Kasumi-1 (cell line): ENCODE data around the gene ZNF391.
"Not testable (repeated sequence)": the region's sequence is repeated elsewhere in the genome, so short reads cannot be mapped to it uniquely, and the experiment has no call there.

Source experiments
- DNase-seq, 2 experiments: peaks; one replicate each; lab custom pipeline; 2025; lab: John Stamatoyannopoulos, UW

Gene ZNF391

DNA sequence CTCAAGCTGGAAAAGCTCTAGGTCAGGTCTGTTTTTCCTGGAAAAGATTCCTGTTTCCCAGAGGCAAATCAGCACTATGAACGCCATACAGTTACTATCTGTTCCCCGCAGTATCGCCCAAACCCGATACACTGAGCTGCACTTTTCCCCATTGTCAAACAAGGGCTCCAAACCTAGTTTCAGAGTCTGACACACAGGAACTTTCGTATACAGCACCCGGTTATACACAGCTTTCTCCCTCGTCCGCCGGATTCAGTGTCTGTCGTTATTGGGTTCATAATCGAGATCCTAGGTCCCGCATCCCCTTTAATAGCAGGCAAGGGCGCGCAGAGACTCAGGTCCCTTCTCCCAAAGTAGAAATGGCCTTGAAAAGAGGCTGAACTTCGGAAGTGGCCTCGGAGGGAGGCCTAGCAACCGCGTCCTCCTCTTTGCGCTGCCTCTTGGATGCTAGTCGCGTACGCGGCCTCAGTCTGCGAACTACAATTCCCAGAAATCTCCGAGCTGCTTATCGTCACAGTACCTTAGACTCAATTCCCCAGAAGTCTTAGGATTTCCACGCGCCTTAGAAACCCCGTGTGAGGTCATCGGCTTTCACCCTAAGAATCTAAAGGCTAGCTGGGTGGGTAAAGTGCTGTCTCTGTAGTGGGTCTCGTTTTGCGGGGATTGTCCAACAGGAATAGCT lies 34.2 kb downstream of the ZNF391 start:
- DNase-seq, result no peak

DNA sequence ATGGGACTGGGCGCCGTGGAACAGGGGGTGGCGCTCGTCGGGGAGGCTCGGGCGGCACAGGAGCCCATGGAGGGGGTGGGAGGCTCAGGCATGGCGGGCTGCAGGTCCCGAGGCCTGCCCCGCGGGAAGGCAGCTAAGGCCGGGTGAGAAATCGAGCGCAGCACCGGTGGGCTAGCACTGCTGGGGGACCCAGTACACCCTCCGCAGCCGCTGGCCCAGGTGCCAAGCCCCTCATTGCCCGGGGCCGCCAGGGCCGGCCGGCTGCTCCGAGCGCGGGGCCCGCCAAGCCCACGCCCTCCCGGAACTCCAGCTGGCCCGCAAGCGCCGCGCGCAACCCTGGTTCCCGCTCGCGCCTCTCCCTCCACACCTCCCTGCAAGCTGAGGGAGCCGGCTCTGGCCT lies 36.3 kb downstream of the ZNF391 start:
- DNase-seq, result not testable (repeated sequence)

DNA sequence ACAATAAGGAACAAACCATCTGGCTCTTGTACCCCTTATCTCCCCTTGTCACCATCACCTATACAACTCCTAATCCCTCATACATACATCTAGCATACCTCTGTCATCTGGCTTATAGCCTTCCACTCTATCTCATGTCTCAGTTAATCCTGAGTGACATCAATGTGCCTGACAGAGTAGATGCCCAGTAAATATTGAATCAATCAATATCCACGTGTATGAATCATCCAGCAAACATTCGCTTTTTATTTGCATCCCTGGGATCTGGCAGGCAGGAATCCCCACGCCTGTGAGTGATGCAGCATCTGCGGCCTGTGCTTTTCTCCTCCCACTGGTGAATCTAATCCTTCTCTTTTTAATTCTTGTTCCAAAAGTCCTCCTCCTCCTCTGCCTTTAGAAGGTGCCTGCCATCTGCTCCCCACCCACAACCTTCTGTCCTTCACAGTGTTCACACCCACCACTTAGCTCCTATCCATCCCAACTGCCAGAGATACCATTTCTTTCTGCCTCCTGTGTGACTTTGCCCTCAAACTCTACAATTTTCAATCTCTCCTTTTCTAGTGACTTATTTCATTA lies 37.6 kb downstream of the ZNF391 start:
- DNase-seq, result no peak

DNA sequence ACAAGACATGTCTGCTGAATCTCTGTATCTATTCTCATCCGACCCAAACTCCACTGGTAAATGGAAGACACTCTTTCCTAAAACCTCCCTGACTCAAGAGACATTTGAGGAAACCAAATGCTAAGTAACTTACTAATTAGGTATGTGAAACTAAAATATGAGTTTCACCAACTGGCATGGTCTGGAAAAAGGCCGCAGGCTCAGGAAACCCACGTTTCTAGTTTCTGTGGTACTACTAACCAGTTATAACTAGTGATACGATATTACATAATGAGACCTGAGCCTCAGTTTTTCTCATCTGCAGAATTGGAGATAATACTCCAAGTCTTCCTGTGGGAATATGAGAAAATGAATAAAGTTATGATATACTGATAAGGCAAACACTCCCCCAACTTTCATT lies 39.9 kb downstream of the ZNF391 start:
- no peak for DNase-seq

DNA sequence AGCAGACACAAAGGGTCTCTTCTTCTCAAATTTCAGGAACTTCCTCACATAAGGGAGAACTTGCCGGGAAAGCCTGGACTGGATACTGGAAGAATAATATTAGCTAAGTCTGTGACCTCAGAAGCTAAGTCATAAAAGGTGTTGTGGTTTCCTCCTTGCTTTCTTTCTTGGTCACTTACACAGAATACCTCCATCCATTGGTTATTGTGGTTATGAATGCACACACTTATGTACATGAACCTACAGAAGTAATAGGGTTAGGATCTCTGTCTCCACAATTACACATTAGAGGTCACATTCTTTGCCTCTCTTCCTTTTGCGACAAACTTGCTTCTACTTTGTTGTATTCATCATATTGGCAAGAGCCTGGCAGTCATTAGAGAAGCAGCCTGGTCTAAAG lies 40.4 kb downstream of the ZNF391 start:
- no peak for DNase-seq

DNA sequence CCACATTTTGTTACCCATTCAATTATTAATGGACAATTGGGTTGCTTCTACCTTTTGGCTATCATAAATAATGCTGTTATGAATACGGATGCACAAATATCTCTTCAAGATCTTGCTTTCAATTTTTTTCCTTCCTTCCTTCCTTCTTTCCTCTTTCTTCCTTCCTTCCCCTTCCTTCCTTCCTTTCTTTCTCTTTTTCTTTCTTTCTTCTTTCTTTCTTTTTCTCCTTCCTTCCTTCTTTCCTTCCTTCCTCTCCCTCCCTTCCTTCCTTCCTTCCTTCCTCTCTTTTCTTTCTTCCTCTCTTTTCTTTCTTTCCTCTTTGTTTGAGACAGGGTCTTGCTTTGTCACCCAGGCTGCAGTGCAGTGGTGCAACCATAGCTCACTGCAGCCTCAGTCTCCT lies 45.2 kb downstream of the ZNF391 start:
- no peak for DNase-seq

DNA sequence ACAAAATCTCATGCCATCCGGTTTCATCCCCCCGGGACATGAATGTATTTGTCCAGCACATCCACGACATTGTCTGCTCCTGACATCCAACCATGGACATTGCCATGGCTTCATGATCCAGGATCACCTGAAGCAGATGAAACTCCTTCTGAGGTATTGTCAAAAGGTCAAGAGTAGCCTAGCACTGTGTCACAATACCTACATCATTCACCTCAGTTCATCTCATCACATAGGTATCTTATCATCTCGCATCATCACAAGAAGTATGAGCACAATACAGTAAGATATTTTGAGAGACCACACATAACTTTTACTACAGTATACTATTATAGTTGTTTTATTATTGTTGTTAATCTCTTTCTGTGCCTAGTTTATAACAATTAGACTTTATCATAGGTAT lies 50.8 kb downstream of the ZNF391 start:
- no peak for DNase-seq

DNA sequence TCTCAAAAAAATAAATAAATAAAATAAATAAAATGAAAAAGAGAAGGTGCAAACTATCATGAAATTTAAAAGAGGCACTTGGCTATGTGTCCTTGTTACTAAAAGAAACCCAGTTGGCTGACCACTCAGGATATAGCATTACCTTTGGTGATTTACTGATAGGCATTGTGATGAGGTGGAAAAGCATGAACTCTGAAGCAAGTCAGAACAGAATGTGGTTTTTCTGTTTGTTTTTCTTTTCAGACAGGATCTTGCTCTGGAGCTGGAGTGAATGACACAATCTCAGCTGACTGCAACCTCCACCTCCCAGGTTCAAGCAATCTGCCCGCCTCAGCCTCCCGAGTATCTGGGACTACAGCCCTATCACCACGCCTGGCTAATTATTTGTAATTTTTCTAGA lies 52.4 kb downstream of the ZNF391 start:
- DNase-seq, result no peak

DNA sequence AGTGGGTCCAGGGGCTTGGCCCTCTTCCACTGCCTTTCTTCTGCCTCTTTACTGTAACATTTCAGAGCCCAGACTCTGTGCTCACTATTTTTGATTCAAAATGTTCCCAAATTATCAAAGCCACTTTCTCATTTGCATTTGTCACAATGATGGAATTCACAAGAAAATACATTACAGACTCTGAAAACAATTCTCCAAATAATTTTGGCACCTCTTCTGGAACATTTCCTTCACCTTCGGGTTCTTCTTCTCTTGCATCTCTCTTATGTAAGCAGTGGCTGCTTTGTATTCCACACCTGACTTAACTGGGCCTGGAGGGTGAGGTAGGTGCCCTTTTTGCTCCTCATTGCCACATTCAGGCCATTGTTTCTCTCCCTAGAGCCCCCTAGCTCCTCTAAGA lies 54.4 kb downstream of the ZNF391 start:
- no peak for DNase-seq

DNA sequence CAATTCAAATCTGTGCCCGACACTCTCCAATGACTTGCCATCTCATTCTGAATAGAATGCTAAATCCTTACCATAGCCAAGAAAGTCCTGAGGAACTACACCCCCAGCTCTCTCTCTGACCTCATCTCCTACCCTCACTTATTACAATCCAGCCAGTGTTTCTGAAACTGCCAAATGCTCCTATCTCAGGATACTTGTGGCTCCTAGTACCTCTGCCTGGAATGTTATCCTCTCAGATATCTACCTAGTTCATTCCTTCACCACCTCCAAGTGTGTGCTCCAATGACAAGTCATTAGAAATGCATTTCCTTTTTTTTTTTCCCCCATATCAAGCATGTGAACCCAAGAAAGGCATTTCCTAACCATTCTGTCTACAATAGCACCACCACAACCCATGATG lies 59.9 kb downstream of the ZNF391 start:
- DNase-seq, result no peak

DNA sequence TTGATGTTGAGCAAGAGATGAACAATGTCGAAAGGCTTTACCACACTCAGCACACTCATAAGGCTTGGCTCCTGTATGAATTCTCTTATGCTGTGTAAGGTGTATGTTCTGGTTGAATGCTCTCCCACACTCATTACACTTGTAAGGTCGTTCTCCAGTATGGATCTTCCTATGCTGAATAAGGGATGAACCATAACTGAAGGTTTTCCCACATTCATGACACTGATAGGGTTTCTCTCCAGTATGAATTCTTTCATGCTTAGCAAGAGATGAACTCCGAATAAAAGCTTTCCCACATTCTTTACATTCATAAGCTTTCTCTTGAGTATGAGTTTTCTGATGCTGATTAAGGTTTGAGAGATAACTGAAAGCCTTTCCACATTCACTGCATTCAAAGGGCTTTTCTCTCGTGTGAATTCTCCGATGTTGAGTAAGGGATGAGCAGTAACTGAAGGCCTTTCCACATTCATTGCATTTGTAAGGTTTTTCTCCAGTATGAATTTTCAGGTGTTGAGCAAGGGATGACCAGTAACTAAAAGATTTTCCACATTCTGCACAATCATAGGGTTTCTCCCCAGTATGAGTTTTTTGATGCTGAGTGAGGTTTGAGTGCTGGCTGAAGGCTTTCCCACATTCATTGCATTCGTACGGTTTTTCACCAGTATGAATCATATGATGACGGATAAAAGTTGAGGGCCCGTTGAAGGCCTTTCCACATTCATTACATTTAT lies 63.3 kb downstream of the ZNF391 start:
- no peak for DNase-seq

DNA sequence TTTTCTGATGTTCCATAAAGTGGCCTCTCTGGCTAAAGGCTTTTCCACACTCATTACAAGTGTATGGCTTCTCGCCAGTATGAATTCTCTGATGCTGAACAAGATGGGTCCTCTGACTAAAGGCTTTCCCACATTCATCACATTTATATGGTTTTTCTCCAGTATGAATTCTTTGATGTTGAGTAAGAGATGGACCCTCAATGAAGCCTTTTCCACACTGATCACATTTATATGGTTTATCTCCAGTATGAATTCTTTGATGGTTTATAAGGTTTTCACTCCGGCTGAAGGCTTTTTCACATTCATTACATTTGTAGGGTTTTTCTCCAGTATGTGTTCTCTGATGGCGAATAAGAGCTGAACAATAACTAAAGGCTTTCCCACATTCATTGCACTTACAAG lies 63.9 kb downstream of the ZNF391 start:
- DNase-seq, result no peak
